GM12865 (cell line): Measurements from ENCODE around the gene ANO4.

Experiments used
- DNase-seq: peaks from one replicate; pipeline ENCODE4 v3.0.0; 2010; ENCODE audit warnings: low read depth
- H3K4me3 ChIP-seq: 2 replicates; pipeline ENCODE4 v1.5.1; 2011; ENCODE audit warnings: mild to moderate bottlenecking, low read depth, low read length, control low read depth
- CTCF ChIP-seq: IDR thresholded peaks from 2 replicates; pipeline ENCODE4 v1.5.1; 2011; ENCODE audit warnings: low read length, control low read depth, low read depth, inconsistent platforms; ENCODE audit not compliant: insufficient read depth; ENCODE audit errors: missing control alignments

ANO4 gene

GRCh38 chr12:100954118-100954517 lies 159.5 kb downstream of the ANO4 start:
- no peak overlapping the region for H3K4me3 ChIP-seq
- DNase-seq, result no peak
- TF ChIP-seq CTCF, result no peak

GRCh38 chr12:100955139-100955538 lies 160.6 kb downstream of the ANO4 start:
- no peak overlapping the region for H3K4me3 ChIP-seq
- DNase-seq, result no peak
- no peak for TF ChIP-seq CTCF

GRCh38 chr12:100956311-100956852 lies 161.8 kb downstream of the ANO4 start:
- DNase-seq, result no peak
- no peak overlapping the region for H3K4me3 ChIP-seq
- TF ChIP-seq CTCF, result no peak

GRCh38 chr12:100959481-100959880 lies 164.9 kb downstream of the ANO4 start:
- no peak for TF ChIP-seq CTCF
- no peak overlapping the region for H3K4me3 ChIP-seq
- DNase-seq, result no peak

GRCh38 chr12:100962086-100962712 lies 167.6 kb downstream of the ANO4 start:
- no peak overlapping the region for H3K4me3 ChIP-seq
- DNase-seq, result no peak
- TF ChIP-seq CTCF, result no peak

- no peak for DNase-seq
- no peak overlapping the region for H3K4me3 ChIP-seq
- no peak for TF ChIP-seq CTCF
Observed at GRCh38 chr12:100963381-100963780, 168.8 kb downstream of the ANO4 start.

- H3K4me3 ChIP-seq, result no peak overlapping the region
- DNase-seq, result no peak
- no peak for TF ChIP-seq CTCF
Observed at GRCh38 chr12:100964028-100964427, 169.5 kb downstream of the ANO4 start.
